ENCODE results near the gene CENPB. TPM values are rescaled to one million over a fixed set of nuclear protein-coding genes. Genes with fewer than 3 reads are reported as not detected.

The CENPB gene
- total and polyA plus RNA-seq, 3 donors from 2014 or later = 24.8 to 44.1 (median 32.2) TPM

DNA sequence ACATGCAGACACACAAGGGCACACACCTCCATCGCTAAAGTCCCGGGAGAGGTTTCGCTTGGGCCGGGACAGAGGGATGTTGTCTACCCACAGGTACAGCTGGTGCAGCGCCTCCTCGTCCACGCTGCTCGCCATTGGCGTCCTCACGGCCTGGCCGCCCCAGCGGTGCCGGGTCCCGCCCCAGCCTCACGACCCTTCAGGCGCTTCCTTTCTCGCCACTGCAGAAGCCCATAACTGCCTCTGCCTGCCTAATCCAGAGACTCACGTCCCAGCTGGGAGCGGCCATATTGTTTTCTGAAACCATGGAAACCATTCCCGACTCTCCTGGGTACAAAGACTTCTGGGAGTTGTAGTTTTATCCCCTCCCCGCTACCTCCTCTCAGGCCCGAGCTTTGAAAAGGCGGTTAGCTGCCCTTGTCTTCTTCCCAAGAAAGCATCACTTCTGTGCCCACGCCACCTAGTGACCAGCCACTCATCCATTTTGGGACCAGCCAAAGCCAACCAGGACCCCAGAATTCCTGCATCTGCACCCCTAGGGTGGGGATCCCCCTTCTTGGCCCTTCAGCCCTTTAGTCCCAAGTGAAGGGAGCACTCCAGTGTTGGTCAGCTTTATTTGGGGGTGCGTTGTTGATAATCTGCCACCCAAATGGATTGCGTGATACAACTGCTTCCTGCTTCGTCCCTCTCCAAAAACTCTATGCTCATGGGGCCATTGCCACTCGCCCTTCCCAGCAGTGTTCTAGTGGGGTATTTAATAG is 5.2 kb downstream of the CENPB start, which contains the start of gene SPEF1:
Gene SPEF1 (minus strand): TSS at position 296 of the 758 bp plus-strand sequence. CDS start 161 bp downstream, at position 135.
- H3K4me3 ChIP-seq = peak within 1 kb of the TSS; percentile 6 to 25
- H3K27ac ChIP-seq = peak within 1 kb of the TSS in 1 of 2 donors; percentile 17
- no peaks in the 10 kb centered on the region for H3K36me3 ChIP-seq (ENCODE audit: low read depth, missing control alignments)
- no peaks in the 10 kb centered on the region for H3K27me3 ChIP-seq
- WGBS, 2 donors = 13 to 14% methylated on average over 26 to 27 of the region's 28 CpGs
- peak; percentile 95 for DNase-seq
- peaks cover 29% of the 10 kb centered on the region for H3K4me1 ChIP-seq
- H3K9me3 ChIP-seq = no peaks in the 10 kb centered on the region
- intact Hi-C loops (cut with DNase I; ENCODE audit: low total_unique reads) = no loop called here
- TF ChIP-seq POLR2A (IDR thresholded peaks at IDR 0.05) = no peak
- TF ChIP-seq, protein P1, sequence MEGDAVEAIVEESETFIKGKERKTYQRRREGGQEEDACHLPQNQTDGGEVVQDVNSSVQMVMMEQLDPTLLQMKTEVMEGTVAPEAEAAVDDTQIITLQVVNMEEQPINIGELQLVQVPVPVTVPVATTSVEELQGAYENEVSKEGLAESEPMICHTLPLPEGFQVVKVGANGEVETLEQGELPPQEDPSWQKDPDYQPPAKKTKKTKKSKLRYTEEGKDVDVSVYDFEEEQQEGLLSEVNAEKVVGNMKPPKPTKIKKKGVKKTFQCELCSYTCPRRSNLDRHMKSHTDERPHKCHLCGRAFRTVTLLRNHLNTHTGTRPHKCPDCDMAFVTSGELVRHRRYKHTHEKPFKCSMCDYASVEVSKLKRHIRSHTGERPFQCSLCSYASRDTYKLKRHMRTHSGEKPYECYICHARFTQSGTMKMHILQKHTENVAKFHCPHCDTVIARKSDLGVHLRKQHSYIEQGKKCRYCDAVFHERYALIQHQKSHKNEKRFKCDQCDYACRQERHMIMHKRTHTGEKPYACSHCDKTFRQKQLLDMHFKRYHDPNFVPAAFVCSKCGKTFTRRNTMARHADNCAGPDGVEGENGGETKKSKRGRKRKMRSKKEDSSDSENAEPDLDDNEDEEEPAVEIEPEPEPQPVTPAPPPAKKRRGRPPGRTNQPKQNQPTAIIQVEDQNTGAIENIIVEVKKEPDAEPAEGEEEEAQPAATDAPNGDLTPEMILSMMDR (IDR thresholded peaks at IDR 0.05) = peak in 2 of 3 experiments; percentile 36 to 42

DNA sequence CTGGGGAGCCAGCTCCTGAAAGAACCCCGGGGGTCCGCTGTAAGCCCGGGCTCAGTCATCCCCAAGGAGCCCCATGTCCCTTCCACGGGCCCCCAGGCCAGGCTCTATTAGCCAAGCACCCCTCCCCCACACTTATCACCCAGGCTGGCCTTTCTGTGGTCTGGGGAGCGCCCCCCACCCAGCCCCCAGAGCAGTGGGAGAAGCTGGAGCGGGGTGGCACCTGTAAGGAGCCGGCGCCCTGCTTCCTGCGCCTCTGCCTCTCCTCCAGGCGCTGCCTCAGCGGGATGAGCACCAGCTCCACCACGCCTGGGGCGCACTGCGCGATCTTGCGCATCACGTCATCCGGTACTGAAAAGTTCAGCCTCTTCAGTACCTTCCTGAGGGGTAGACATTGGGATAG is 7.6 kb downstream of the CENPB start:
- Histone ChIP-seq H3K4me1 (peaks cover 11% of the 10 kb centered on the region), H3K36me3 (ENCODE audit: low read depth, missing control alignments) (no peaks in the 10 kb centered on the region), H3K27ac (no peak overlapping the region), H3K9me3 (no peaks in the 10 kb centered on the region), H3K27me3 (no peaks in the 10 kb centered on the region), H3K4me3 (no peak overlapping the region)
- TF ChIP-seq, protein P1 (IDR thresholded peaks at IDR 0.05) = no peak
- no peak for TF ChIP-seq POLR2A (IDR thresholded peaks at IDR 0.05)
- intact Hi-C loops (cut with DNase I; ENCODE audit: low total_unique reads) = no loop called here
- DNase-seq = no peak
- 61 to 63% methylated on average over 12 to 18 of the region's 18 CpGs for WGBS, 2 donors

DNA sequence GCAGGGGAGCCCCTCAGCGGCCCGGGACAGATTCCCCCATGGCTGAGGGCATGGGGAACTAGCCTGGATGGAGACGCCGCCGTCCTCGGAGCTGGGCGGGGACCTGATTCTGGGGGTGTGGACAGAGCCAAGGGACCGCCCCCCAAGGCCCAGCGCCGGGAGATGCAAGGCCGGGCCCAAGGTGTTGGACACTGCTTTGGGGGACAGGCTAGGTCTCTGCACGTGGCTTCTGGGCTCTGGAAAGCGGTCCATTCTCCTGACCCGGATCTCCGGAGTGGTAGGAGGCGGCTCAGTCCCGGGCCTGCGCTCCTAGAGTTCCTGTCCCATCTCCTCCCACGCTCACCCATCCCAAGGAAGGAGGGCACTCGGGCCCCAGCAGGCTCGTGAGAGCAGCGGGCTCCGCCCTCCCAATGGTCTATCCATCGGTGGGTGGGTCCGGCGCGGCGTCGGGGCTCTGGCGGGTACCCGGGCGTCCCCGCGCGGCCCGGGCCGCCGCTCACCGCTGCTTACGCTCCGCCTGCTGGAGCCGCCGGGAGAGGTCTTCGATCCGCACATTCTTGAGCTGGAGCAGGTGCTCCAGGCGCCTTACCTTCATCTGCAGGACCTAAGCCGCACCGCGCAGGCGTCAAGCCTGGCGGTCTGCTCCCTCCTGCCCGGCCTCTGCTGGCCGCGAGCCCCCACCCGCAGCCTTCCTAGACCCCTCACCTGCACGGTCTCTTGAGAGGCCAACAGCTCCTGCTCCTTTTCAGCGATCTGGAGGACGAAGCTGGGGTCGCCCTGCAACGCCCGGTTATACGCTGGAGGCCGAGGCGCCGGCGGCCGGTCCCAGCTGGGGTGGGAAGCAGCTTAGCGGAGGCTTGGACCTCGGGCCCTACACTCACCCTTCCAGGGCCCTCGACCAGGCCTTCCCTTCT is 8.6 kb downstream of the CENPB start:
- DNase-seq = peak; percentile 60
- intact Hi-C loops (cut with DNase I; ENCODE audit: low total_unique reads) = no loop called here
- WGBS, 2 donors = 8 to 11% methylated on average over 14 to 52 of the region's 70 CpGs
- peaks cover 7% of the 10 kb centered on the region for H3K4me1 ChIP-seq
- TF ChIP-seq, protein P1 (IDR thresholded peaks at IDR 0.05) = no peak
- TF ChIP-seq POLR2A (IDR thresholded peaks at IDR 0.05) = no peak
- no peaks in the 10 kb centered on the region for H3K9me3 ChIP-seq
- no peak overlapping the region for H3K27ac ChIP-seq
- no peaks in the 10 kb centered on the region for H3K36me3 ChIP-seq (ENCODE audit: low read depth, missing control alignments)
- peak overlapping the region; percentile 27 to 45 for H3K4me3 ChIP-seq
- no peaks in the 10 kb centered on the region for H3K27me3 ChIP-seq

DNA sequence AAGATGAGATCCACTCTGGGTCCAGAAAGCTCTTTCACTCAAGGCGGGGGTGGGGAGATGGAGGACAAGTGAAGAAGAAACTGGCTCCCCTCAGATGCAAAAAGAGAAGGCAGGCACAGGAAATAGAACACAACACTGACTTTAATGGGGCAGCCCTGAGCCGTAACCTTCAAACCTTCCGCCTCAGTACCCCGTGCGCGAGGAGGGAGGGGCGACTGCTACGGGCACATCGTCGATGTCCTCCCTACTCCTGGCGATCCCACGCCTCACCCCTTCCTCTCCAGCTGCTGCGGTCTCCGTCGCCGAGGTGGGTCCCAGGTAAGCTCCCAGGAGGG is 9.2 kb downstream of the CENPB start:
- H3K27ac ChIP-seq = no peak overlapping the region

More for the DNA sequence above, 9.2 kb downstream of the CENPB start:
- H3K4me3 ChIP-seq = peak overlapping the region; percentile 27 to 45
- no peak for DNase-seq
- H3K36me3 ChIP-seq (ENCODE audit: low read depth, missing control alignments) = no peaks in the 10 kb centered on the region
- 5 to 29% methylated on average over 6 to 16 of the region's 16 CpGs for WGBS, 2 donors
- H3K4me1 ChIP-seq = peaks cover 7% of the 10 kb centered on the region
- no peaks in the 10 kb centered on the region for H3K27me3 ChIP-seq
- TF ChIP-seq, protein P1 (IDR thresholded peaks at IDR 0.05) = no peak
- no peak for TF ChIP-seq POLR2A (IDR thresholded peaks at IDR 0.05)
- H3K9me3 ChIP-seq = no peaks in the 10 kb centered on the region
- intact Hi-C loops (cut with DNase I; ENCODE audit: low total_unique reads) = no loop called here

Data from testis (tissue), 3 donors.